ENCODE data around the gene FBLL1.

FBLL1 gene

GRCh38 chr5:168578006-168578405 is 48.9 kb downstream of the FBLL1 start:
- Mint-ChIP-seq H3K27ac (peak overlapping the region; percentile 92), H3K4me1 (peaks cover 36% of the 10 kb centered on the region), H3K4me3 (peak overlapping the region; percentile 95), H3K9me3 (no peaks in the 10 kb centered on the region), H3K36me3 (no peaks in the 10 kb centered on the region), H3K27me3 (no peaks in the 10 kb centered on the region)

- H3K4me3 Mint-ChIP-seq: peak within 1 kb of the TSS; percentile 95
- H3K4me1 Mint-ChIP-seq: peaks cover 35% of the 10 kb centered on the region
- H3K36me3 Mint-ChIP-seq: no peaks in the 10 kb centered on the region
- no peaks in the 10 kb centered on the region for H3K9me3 Mint-ChIP-seq
- H3K27ac Mint-ChIP-seq: peak within 1 kb of the TSS; percentile 99
- no peaks in the 10 kb centered on the region for H3K27me3 Mint-ChIP-seq
Measured at GRCh38 chr5:168578538-168579487, 49.7 kb downstream of the FBLL1 start, which contains the start of gene PANK3. PANK3 (minus strand) TSS chr5:168579368; CDS start chr5:168579283, 85 bp downstream.

GRCh38 chr5:168579488-168580226 is 50.6 kb downstream of the FBLL1 start:
- peaks cover 35% of the 10 kb centered on the region for H3K4me1 Mint-ChIP-seq
- peak overlapping the region; percentile 99 for H3K27ac Mint-ChIP-seq
- H3K27me3 Mint-ChIP-seq: no peaks in the 10 kb centered on the region

GRCh38 chr5:168580227-168580508 is 51.1 kb downstream of the FBLL1 start:
- Mint-ChIP-seq H3K9me3 (no peaks in the 10 kb centered on the region), H3K4me1 (peaks cover 33% of the 10 kb centered on the region), H3K36me3 (no peaks in the 10 kb centered on the region), H3K27me3 (no peaks in the 10 kb centered on the region), H3K27ac (peak overlapping the region; percentile 99), H3K4me3 (peak overlapping the region; percentile 95)

More at GRCh38 chr5:168579488-168580226, 50.6 kb downstream of the FBLL1 start:
- Mint-ChIP-seq H3K9me3 (no peaks in the 10 kb centered on the region), H3K36me3 (no peaks in the 10 kb centered on the region), H3K4me3 (peak overlapping the region; percentile 95)
